Lung (tissue), 12 donors: ENCODE data around the gene DACT3. TPM values are rescaled to one million over a fixed set of nuclear protein-coding genes. Genes with fewer than 3 reads are reported as not detected.

Experiments used
- ATAC-seq: fragments of 200-7000 bp; cut with Tn5 transposase; one replicate; pipeline ENCODE4 v1.9.1; 2020; ENCODE audit warnings: moderate number of reproducible peaks; ENCODE audit not compliant: insufficient read depth, low FRiP score
- DNase-seq, 3 donors: peaks; one replicate each; pipeline ENCODE4 v3.0.0-alpha.2; 2013 to 2017
- H3K27ac ChIP-seq, 2 donors: one replicate each; pipeline ENCODE4 v1.5.1; 2013; ENCODE audit warnings: mild to moderate bottlenecking in 2 of 2, moderate library complexity in 2 of 2, control low read depth in 1 of 2, inconsistent platforms in 1 of 2, low read depth in 1 of 2, low read length in 1 of 2
- H3K27me3 ChIP-seq, 3 donors: one replicate each; pipeline ENCODE4 v1.5.1; 2013; ENCODE audit warnings: low read length in 2 of 3; ENCODE audit not compliant: control insufficient read depth in 3 of 3, insufficient read depth in 3 of 3
- H3K36me3 ChIP-seq, 4 donors: one replicate each; pipeline ENCODE4 v1.5.1; 2013; ENCODE audit warnings: low read length in 4 of 4, mild to moderate bottlenecking in 1 of 4, moderate library complexity in 1 of 4; ENCODE audit not compliant: control insufficient read depth in 4 of 4, insufficient read depth in 4 of 4
- H3K4me1 ChIP-seq, 5 donors: one replicate each; pipeline ENCODE4 v1.5.1; 2013; ENCODE audit warnings: low read length in 5 of 5, mild to moderate bottlenecking in 2 of 5, moderate library complexity in 1 of 5; ENCODE audit not compliant: control insufficient read depth in 5 of 5, insufficient read depth in 5 of 5
- H3K4me3 ChIP-seq: one replicate; pipeline ENCODE4 v1.5.1; 2013; ENCODE audit warnings: mild to moderate bottlenecking, control low read depth, moderate library complexity
- H3K9ac ChIP-seq, 2 donors: one replicate each; pipeline ENCODE4 v1.5.1; 2013; ENCODE audit warnings: low read length in 2 of 2, control low read depth in 1 of 2; ENCODE audit not compliant: insufficient read depth in 1 of 2
- H3K9me3 ChIP-seq, 4 donors: one replicate each; pipeline ENCODE4 v1.5.1; 2013; ENCODE audit warnings: low read length in 3 of 4, mild to moderate bottlenecking in 1 of 4, moderate library complexity in 1 of 4; ENCODE audit not compliant: control insufficient read depth in 4 of 4, insufficient read depth in 3 of 4
- WGBS, 2 donors: extraction: QIAGEN DNeasy Blood & Tissue Kit; methylation state at CpG; one replicate each; pipeline ENCODE4 v1.1.7; 2013; 5-methylcytosine and 5-hydroxymethylcytosine counted together
- polyA plus RNA-seq, 2 donors: library from polyadenylated mRNA; stranded (reverse); fragments of 200-250 nt; gene quantifications; one replicate each; pipeline ENCODE4 v1.2.1, GENCODE V29; 2013
- total RNA-seq, 2 donors: library from RNA; depleted of rRNA in 1 of 2; stranded (reverse); fragments of >200 nt in 1 of 2; gene quantifications; one replicate each; pipeline ENCODE4 v1.2.1, GENCODE V29; 2014 to 2021
- TF ChIP-seq, protein P1 (sequence below): IDR thresholded peaks from 2 replicates; pipeline ENCODE4 v1.5.1; 2012; ENCODE audit warnings: mild to moderate bottlenecking; ENCODE audit errors: control extremely low read depth, extremely low read depth
- donor health status: control.
- donor health status: control.
- donor health status: Bipolar disorder and iron deficiency.
- donor health status: healthy.
- donor health status: DM: yes; HTN: yes; CAD: no.

Gene DACT3
- total and polyA plus RNA-seq, 4 donors: 2.8 to 14.0 (median 5.8) TPM

DNA sequence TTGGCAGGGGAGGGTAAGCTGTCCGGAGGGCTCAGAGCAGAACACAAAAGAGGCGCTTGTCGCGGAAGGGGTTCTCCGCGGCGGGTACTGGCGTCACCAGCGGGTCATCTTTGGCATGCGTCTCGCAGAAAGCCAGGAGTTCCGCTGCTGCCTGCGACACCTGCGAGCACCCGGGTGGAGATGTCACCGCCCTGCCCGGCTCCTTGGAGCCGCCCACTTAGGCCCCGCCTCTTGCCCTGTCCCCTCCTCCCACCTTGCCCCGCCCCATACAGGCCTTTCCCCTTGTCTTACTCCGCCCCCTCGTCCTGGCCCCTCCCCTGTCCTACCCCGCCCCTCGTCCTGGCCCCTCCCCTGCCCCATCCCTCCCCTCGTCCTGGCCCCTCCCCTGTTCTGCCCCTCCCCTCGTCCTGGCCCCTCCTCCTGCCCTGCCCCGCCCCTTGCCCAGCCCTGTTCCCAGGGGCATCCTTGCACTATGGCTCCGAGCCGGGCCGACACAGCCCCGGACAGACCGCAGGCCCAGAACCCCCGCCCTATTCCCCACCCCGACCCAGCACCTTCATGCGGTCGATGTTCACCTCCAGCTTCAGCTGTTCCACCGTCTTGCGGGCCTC lies 26.8 kb downstream of the DACT3 start:
- ATAC-seq (peak; percentile 83), DNase-seq (peak; percentile 58 to 84 (median 69))
- Histone ChIP-seq H3K9me3 (no peaks in the 10 kb centered on the region), H3K9ac (no peak overlapping the region), H3K27ac (no peak overlapping the region), H3K27me3 (peaks cover 0 to 25% (median 3%) of the 10 kb centered on the region in 3 donors), H3K4me3 (no peak overlapping the region), H3K4me1 (peaks cover 0 to 53% (median 19%) of the 10 kb centered on the region in 5 donors), H3K36me3 (no peaks in the 10 kb centered on the region)
- WGBS, 2 donors: 4 to 11% methylated on average over 33 to 38 of the region's 38 CpGs
- TF ChIP-seq, protein P1, sequence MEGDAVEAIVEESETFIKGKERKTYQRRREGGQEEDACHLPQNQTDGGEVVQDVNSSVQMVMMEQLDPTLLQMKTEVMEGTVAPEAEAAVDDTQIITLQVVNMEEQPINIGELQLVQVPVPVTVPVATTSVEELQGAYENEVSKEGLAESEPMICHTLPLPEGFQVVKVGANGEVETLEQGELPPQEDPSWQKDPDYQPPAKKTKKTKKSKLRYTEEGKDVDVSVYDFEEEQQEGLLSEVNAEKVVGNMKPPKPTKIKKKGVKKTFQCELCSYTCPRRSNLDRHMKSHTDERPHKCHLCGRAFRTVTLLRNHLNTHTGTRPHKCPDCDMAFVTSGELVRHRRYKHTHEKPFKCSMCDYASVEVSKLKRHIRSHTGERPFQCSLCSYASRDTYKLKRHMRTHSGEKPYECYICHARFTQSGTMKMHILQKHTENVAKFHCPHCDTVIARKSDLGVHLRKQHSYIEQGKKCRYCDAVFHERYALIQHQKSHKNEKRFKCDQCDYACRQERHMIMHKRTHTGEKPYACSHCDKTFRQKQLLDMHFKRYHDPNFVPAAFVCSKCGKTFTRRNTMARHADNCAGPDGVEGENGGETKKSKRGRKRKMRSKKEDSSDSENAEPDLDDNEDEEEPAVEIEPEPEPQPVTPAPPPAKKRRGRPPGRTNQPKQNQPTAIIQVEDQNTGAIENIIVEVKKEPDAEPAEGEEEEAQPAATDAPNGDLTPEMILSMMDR: no peak

DNA sequence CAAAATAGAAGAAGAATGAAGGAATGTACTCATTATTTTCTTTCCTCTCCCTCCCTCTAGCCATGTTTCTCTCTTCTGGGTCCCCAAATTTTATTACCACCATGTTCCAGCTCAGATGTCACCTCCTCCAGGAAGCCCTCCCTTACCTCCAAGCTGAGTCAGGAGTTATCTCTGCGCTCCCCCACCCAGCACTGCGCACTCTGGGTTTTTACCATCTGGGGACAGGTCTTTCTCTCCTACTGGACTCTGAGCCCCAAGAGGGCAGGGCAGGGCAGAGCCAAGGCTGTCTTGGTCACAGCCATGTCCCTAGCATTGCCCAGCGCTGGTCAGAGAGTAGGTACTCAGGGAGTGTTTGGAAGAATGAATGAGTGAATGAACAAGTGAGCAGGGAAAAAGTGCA lies 27.9 kb downstream of the DACT3 start:
- Histone ChIP-seq H3K9ac (no peak overlapping the region), H3K36me3 (no peaks in the 10 kb centered on the region), H3K27me3 (peaks cover 0 to 23% (median 3%) of the 10 kb centered on the region in 3 donors), H3K27ac (no peak overlapping the region), H3K4me1 (peaks cover 0 to 53% (median 17%) of the 10 kb centered on the region in 5 donors), H3K9me3 (no peaks in the 10 kb centered on the region), H3K4me3 (no peak overlapping the region)
- TF ChIP-seq, protein P1: no peak
- ATAC-seq: no peak
- WGBS, 2 donors: 91 to 97% methylated on average over 3 of the region's 3 CpGs
- DNase-seq: no peak

- no peak overlapping the region for H3K4me3 ChIP-seq
- peaks cover 0 to 9% (median 0%) of the 10 kb centered on the region in 3 donors for H3K27me3 ChIP-seq
- DNase-seq (peak in 1 of 3 donors; percentile 38), ATAC-seq (no peak)
- H3K4me1 ChIP-seq: peaks cover 2 to 43% (median 16%) of the 10 kb centered on the region in 5 donors
- WGBS, 2 donors: 59 to 68% methylated on average over 6 of the region's 6 CpGs
- no peaks in the 10 kb centered on the region for H3K36me3 ChIP-seq
- H3K9me3 ChIP-seq: no peaks in the 10 kb centered on the region
- TF ChIP-seq, protein P1: no peak
- H3K27ac ChIP-seq: no peak overlapping the region
- H3K9ac ChIP-seq: no peak overlapping the region
Measured at GRCh38 chr19:46631481-46631880, 29.5 kb downstream of the DACT3 start.
